ENCODE results near the gene NAALADL1.

Gene NAALADL1

GRCh38 chr11:65047581-65048422 lies 10.6 kb downstream of the NAALADL1 start:
- no peak for TF ChIP-seq POLR2A (IDR thresholded peaks at IDR 0.05; ENCODE audit: low read length)
- TF ChIP-seq GATA1 (IDR thresholded peaks at IDR 0.05; ENCODE audit: low read depth, low read length) = no peak
- DNase-seq = peak in 1 of 2 experiments; percentile 23

- no peak for DNase-seq
- no peak for TF ChIP-seq GATA1 (IDR thresholded peaks at IDR 0.05; ENCODE audit: low read depth, low read length)
- no peak for TF ChIP-seq POLR2A (IDR thresholded peaks at IDR 0.05; ENCODE audit: low read length)
These were observed 12.6 kb downstream of the NAALADL1 start for GRCh38 chr11:65045728-65046127.

GRCh38 chr11:65045061-65045460 lies 13.3 kb downstream of the NAALADL1 start:
- DNase-seq = no peak
- TF ChIP-seq POLR2A (IDR thresholded peaks at IDR 0.05; ENCODE audit: low read length) (no peak), GATA1 (IDR thresholded peaks at IDR 0.05; ENCODE audit: low read depth, low read length) (no peak)

GRCh38 chr11:65043881-65044501 lies 14.4 kb downstream of the NAALADL1 start:
- TF ChIP-seq GATA1 (IDR thresholded peaks at IDR 0.05; ENCODE audit: low read depth, low read length) = no peak
- TF ChIP-seq POLR2A (IDR thresholded peaks at IDR 0.05; ENCODE audit: low read length) = no peak
- DNase-seq = no peak

- TF ChIP-seq GATA1 (IDR thresholded peaks at IDR 0.05; ENCODE audit: low read depth, low read length) (no peak), POLR2A (IDR thresholded peaks at IDR 0.05; ENCODE audit: low read length) (no peak)
These were observed 15.5 kb downstream of the NAALADL1 start for GRCh38 chr11:65042891-65043290.

GRCh38 chr11:65040847-65041622 lies 17.3 kb downstream of the NAALADL1 start, which contains the start of gene SAC3D1:
TSS of gene SAC3D1 (plus strand) at chr11:65041210. CDS start at chr11:65041293, 83 bp downstream.
- TF ChIP-seq POLR2A (IDR thresholded peaks at IDR 0.05; ENCODE audit: low read length) = peak; percentile 58
- TF ChIP-seq GATA1 (IDR thresholded peaks at IDR 0.05; ENCODE audit: low read depth, low read length) = no peak
- DNase-seq = peak; percentile 96

More at GRCh38 chr11:65042891-65043290, 15.5 kb downstream of the NAALADL1 start:
- no peak for DNase-seq

- TF ChIP-seq POLR2A (IDR thresholded peaks at IDR 0.05; ENCODE audit: low read length) (no peak), GATA1 (IDR thresholded peaks at IDR 0.05; ENCODE audit: low read depth, low read length) (no peak)
- no peak for DNase-seq
These were observed 17.9 kb downstream of the NAALADL1 start for GRCh38 chr11:65040520-65040846.

- TF ChIP-seq POLR2A (IDR thresholded peaks at IDR 0.05; ENCODE audit: low read length) = no peak
- no peak for TF ChIP-seq GATA1 (IDR thresholded peaks at IDR 0.05; ENCODE audit: low read depth, low read length)
- no peak for DNase-seq
These were observed 21.4 kb downstream of the NAALADL1 start for GRCh38 chr11:65036931-65037330.

GRCh38 chr11:65035579-65035978 lies 22.8 kb downstream of the NAALADL1 start:
- DNase-seq = no peak
- TF ChIP-seq POLR2A (IDR thresholded peaks at IDR 0.05; ENCODE audit: low read length) (no peak), GATA1 (IDR thresholded peaks at IDR 0.05; ENCODE audit: low read depth, low read length) (no peak)

GRCh38 chr11:65034423-65034822 lies 23.9 kb downstream of the NAALADL1 start:
- TF ChIP-seq GATA1 (IDR thresholded peaks at IDR 0.05; ENCODE audit: low read depth, low read length) (no peak), POLR2A (IDR thresholded peaks at IDR 0.05; ENCODE audit: low read length) (no peak)
- DNase-seq = no peak

- no peak for TF ChIP-seq GATA1 (IDR thresholded peaks at IDR 0.05; ENCODE audit: low read depth, low read length)
- no peak for DNase-seq
These were observed 26.1 kb downstream of the NAALADL1 start for GRCh38 chr11:65032216-65032615.

GRCh38 chr11:65027213-65028067 lies 30.9 kb downstream of the NAALADL1 start, which contains the start of gene SNX15:
TSS of gene SNX15 (plus strand) at chr11:65027439. CDS start at chr11:65027538, 99 bp downstream.
- peak; percentile 98 for DNase-seq
- TF ChIP-seq POLR2A (IDR thresholded peaks at IDR 0.05; ENCODE audit: low read length) (peak; percentile 78), GATA1 (IDR thresholded peaks at IDR 0.05; ENCODE audit: low read depth, low read length) (no peak)

- no peak for DNase-seq
- no peak for TF ChIP-seq GATA1 (IDR thresholded peaks at IDR 0.05; ENCODE audit: low read depth, low read length)
- no peak for TF ChIP-seq POLR2A (IDR thresholded peaks at IDR 0.05; ENCODE audit: low read length)
These were observed 31.5 kb downstream of the NAALADL1 start for GRCh38 chr11:65026810-65027209.

- DNase-seq = peak; percentile 20 to 66
These were observed 34.9 kb downstream of the NAALADL1 start for GRCh38 chr11:65023502-65023901.

Data from erythroblast (primary cell).